ENCODE results near the gene PFDN2. TPM values are rescaled to one million over a fixed set of nuclear protein-coding genes. Genes with fewer than 3 reads are reported as not detected.

Gene PFDN2
- total and polyA plus RNA-seq, 2 of the 4 experiments (the other 2 are of a cell fraction), result 62.4 to 179 TPM

DNA sequence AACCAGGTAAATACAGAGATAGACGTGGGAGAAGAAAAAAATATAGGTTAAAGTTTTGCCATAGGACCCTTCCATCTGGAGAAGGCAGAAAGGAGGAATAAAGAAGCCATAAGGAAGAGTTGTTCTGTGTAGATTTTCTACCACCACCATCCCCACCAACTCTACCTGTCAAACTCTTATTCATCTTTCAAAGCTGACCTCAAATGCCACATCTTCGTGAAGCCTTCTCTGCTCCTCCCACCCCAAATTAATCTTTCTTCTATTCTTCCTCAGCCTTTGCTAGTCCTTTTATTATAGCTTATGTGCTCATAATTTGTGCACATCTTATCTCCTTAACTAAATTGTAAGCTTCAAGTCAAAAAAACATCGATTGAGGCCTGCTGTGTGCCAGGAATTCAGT, 27.2 kb downstream of the PFDN2 start:
- Histone ChIP-seq H4K91ac (ENCODE audit: insufficient read depth, low read depth, low read length) (no peak overlapping the region), H3K27ac (ENCODE audit: insufficient read depth, low read length) (no peak overlapping the region), H4K20me1 (ENCODE audit: insufficient read depth, low read length) (no peaks in the 10 kb centered on the region), H3K14ac (replicated peaks; ENCODE audit: low read depth, low read length) (no peak overlapping the region), H4K5ac (ENCODE audit: low read depth, low read length) (no peak overlapping the region), H3K4me3 (ENCODE audit: insufficient read depth, low read depth, low read length) (no peak overlapping the region), H3K56ac (ENCODE audit: extremely low read depth, insufficient read depth, low read length) (no peak overlapping the region), H4K8ac (ENCODE audit: low read depth in 2 of 2, low read length in 2 of 2) (no peak overlapping the region), H2BK20ac (ENCODE audit: low read depth, low read length) (no peak overlapping the region), H3K18ac (ENCODE audit: low read depth, low read length) (no peak overlapping the region), H3K79me1 (ENCODE audit: low read depth in 1 of 2, low read length in 2 of 2) (no peaks in the 10 kb centered on the region), H3K4ac (ENCODE audit: low read depth, low read length) (no peak overlapping the region), H3K9ac (ENCODE audit: low read depth, low read length) (no peak overlapping the region), H3K4me2 (ENCODE audit: low read depth, low read length) (no peak overlapping the region), H2AK9ac (replicated peaks; ENCODE audit: low read depth, low read length, poor library complexity) (no peak overlapping the region), H3K23ac (ENCODE audit: low read depth, low read length) (no peak overlapping the region), H3K27me3 (ENCODE audit: control insufficient read depth, insufficient read depth, low read length) (no peaks in the 10 kb centered on the region), H3K4me1 (ENCODE audit: control insufficient read depth, insufficient read depth, low read length) (peaks cover 8% of the 10 kb centered on the region; the same call in 1 of the 2 replicates), H2BK15ac (ENCODE audit: low read depth, low read length) (no peak overlapping the region), H2AFZ (replicated peaks; ENCODE audit: low read length, poor library complexity) (no peak overlapping the region), H3K9me1 (ENCODE audit: insufficient read depth, low read length) (peaks cover 14% of the 10 kb centered on the region), H3K36me3 (ENCODE audit: control insufficient read depth, insufficient read depth, low read length) (no peaks in the 10 kb centered on the region), H3K9me3 (ENCODE audit: control insufficient read depth, insufficient read depth, low read length) (no peaks in the 10 kb centered on the region), H2AK5ac (ENCODE audit: low read depth, low read length) (no peak overlapping the region), H2BK120ac (ENCODE audit: low read depth, low read length) (no peak overlapping the region), H2BK5ac (ENCODE audit: low read depth, low read length, poor library complexity, severe bottlenecking) (no peak overlapping the region)
- DNase-seq, result no peak
- no peak for ATAC-seq (ENCODE audit: low read depth)
- CTCF ChIA-PET, result no interaction called here
- BruUV-seq (replicated peaks), result no TSS peak
- dilution Hi-C loops (cut with HindIII; ENCODE audit: low sequenced_read_pairs, unreplicated experiment) (no loop called here), intact Hi-C loops (cut with micrococcal nuclease) (no loop called here), in situ Hi-C loops (cut with MboI; ENCODE audit: low sequenced_read_pairs) (no loop called here)
- no peak for TF ChIP-seq BHLHE40 (IDR thresholded peaks at IDR 0.05; ENCODE audit: low read depth, low read length)
- TF ChIP-seq NFE2L2 (IDR thresholded peaks at IDR 0.05; ENCODE audit: low read depth, low read length), result no peak
- TF ChIP-seq CEBPB (IDR thresholded peaks at IDR 0.05; ENCODE audit: low read depth, low read length), result no peak
- no peak for TF ChIP-seq FOS (IDR thresholded peaks at IDR 0.05; ENCODE audit: low read depth, low read length)
- TF ChIP-seq RFX5 (IDR thresholded peaks at IDR 0.05; ENCODE audit: low read depth, low read length), result no peak
- no peak for TF ChIP-seq MAZ (IDR thresholded peaks at IDR 0.05; ENCODE audit: borderline replicate concordance, low read depth, low read length)
- TF ChIP-seq CHD1 (IDR thresholded peaks at IDR 0.05; ENCODE audit: low read depth, low read length), result no peak
- TF ChIP-seq POLR2A (IDR thresholded peaks at IDR 0.05; ENCODE audit: low read depth, low read length), result no peak
- no peak for TF ChIP-seq MXI1 (IDR thresholded peaks at IDR 0.05; ENCODE audit: borderline replicate concordance, low read depth, low read length)
- TF ChIP-seq SMC3 (IDR thresholded peaks at IDR 0.05; ENCODE audit: low read depth, low read length), result no peak
- TF ChIP-seq, protein P1, sequence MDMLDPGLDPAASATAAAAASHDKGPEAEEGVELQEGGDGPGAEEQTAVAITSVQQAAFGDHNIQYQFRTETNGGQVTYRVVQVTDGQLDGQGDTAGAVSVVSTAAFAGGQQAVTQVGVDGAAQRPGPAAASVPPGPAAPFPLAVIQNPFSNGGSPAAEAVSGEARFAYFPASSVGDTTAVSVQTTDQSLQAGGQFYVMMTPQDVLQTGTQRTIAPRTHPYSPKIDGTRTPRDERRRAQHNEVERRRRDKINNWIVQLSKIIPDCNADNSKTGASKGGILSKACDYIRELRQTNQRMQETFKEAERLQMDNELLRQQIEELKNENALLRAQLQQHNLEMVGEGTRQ (IDR thresholded peaks at IDR 0.05; ENCODE audit: low read depth, low read length), result no peak
- no peak for TF ChIP-seq RCOR1 (IDR thresholded peaks at IDR 0.05; ENCODE audit: insufficient replicate concordance, low read length)
- no peak for TF ChIP-seq MAFK (IDR thresholded peaks at IDR 0.05; ENCODE audit: low read depth, low read length)
- TF ChIP-seq RAD21 (IDR thresholded peaks at IDR 0.05; ENCODE audit: low read length), result no peak
- TF ChIP-seq, protein P2, sequence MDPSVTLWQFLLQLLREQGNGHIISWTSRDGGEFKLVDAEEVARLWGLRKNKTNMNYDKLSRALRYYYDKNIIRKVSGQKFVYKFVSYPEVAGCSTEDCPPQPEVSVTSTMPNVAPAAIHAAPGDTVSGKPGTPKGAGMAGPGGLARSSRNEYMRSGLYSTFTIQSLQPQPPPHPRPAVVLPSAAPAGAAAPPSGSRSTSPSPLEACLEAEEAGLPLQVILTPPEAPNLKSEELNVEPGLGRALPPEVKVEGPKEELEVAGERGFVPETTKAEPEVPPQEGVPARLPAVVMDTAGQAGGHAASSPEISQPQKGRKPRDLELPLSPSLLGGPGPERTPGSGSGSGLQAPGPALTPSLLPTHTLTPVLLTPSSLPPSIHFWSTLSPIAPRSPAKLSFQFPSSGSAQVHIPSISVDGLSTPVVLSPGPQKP (IDR thresholded peaks at IDR 0.05; ENCODE audit: borderline replicate concordance, low read depth, low read length), result no peak
- TF ChIP-seq, protein P3, sequence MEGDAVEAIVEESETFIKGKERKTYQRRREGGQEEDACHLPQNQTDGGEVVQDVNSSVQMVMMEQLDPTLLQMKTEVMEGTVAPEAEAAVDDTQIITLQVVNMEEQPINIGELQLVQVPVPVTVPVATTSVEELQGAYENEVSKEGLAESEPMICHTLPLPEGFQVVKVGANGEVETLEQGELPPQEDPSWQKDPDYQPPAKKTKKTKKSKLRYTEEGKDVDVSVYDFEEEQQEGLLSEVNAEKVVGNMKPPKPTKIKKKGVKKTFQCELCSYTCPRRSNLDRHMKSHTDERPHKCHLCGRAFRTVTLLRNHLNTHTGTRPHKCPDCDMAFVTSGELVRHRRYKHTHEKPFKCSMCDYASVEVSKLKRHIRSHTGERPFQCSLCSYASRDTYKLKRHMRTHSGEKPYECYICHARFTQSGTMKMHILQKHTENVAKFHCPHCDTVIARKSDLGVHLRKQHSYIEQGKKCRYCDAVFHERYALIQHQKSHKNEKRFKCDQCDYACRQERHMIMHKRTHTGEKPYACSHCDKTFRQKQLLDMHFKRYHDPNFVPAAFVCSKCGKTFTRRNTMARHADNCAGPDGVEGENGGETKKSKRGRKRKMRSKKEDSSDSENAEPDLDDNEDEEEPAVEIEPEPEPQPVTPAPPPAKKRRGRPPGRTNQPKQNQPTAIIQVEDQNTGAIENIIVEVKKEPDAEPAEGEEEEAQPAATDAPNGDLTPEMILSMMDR (conservative IDR thresholded peaks at IDR 0.05; ENCODE audit: low read depth, low read length), result no peak
- POLR2A ChIA-PET (ENCODE audit: unreplicated experiment), result no interaction called here
- no CpG with 5 or more reads among the region's 3 CpGs for WGBS, 2 experiments (ENCODE audit: extremely low coverage in 2 of 2, insufficient read length in 1 of 2)
